Measurements from ENCODE around the gene HERPUD1. TPM values are rescaled to one million over a fixed set of nuclear protein-coding genes. Genes with fewer than 3 reads are reported as not detected.
A peak's percentile ranks its signal among the peaks of the same experiment; 100 is the strongest.

HERPUD1 gene
- total RNA-seq, 4 donors from 2014 or later = 51.5 to 136 (median 112) TPM

DNA sequence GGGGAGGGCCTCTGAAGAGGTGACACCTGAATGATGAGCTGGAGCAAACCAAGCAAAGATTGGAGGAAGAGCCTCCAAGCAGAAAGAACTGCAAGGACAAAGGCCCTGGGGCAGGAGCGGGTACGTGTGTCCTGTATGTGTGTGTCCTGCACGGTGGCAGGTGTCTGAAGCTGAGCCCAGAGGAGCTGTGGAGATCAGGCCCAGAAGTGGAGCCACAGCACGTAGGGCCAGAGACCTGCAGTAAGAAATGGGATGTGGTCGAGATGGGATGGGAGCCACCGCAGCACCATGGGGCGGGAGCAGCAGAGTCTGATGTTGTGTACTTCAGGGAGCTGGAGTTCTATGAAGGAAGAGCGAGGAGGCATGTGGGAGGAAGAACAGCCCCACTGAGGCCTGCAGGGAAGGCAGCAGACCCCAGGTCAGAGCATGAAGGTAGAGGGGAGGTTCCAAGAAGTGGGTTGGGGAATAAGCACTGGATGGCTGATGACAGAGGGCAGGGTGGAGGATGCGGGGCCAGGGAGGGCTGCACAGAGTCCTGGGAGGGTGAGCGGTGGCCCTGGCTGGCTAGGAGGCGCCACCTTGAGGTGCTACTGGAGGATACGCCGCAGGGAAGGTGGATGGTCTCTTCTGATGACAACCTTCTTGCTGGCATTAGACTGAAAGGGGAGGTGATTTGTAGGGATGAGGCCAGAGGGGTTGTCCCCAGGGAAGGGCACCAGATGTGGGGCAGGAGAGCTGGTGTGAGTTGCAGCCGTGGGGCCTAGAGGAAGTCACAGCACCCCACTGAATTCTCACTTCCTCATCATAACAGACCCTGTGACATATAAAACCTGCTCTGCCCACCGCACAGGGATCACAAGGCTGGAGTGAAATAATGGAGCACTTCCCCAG, 19.2 kb downstream of the HERPUD1 start:
- intact Hi-C loops (cut with DNase I; ENCODE audit: low total_unique reads) = no loop called here
- TF ChIP-seq CTCF (IDR thresholded peaks at IDR 0.05) (peak; percentile 10 to 55 (median 30)), POLR2A (IDR thresholded peaks at IDR 0.05) (no peak)
- Histone ChIP-seq H3K4me3 (no peak overlapping the region), H3K27ac (no peak overlapping the region), H3K9me3 (no peaks in the 10 kb centered on the region), H3K36me3 (no peaks in the 10 kb centered on the region), H3K27me3 (no peaks in the 10 kb centered on the region), H3K4me1 (no peaks in the 10 kb centered on the region)
- DNase-seq = no peak

GRCh38 chr16:56953006-56953405, 21.1 kb downstream of the HERPUD1 start:
- no peak overlapping the region for H3K4me3 ChIP-seq
- H3K27ac ChIP-seq = no peak overlapping the region
- no peaks in the 10 kb centered on the region for H3K27me3 ChIP-seq
- H3K9me3 ChIP-seq = no peaks in the 10 kb centered on the region
- no peak for TF ChIP-seq CTCF (IDR thresholded peaks at IDR 0.05)
- TF ChIP-seq POLR2A (IDR thresholded peaks at IDR 0.05) = no peak
- no peaks in the 10 kb centered on the region for H3K4me1 ChIP-seq
- no peaks in the 10 kb centered on the region for H3K36me3 ChIP-seq
- intact Hi-C loops (cut with DNase I; ENCODE audit: low total_unique reads) = no loop called here
- no peak for DNase-seq

DNA sequence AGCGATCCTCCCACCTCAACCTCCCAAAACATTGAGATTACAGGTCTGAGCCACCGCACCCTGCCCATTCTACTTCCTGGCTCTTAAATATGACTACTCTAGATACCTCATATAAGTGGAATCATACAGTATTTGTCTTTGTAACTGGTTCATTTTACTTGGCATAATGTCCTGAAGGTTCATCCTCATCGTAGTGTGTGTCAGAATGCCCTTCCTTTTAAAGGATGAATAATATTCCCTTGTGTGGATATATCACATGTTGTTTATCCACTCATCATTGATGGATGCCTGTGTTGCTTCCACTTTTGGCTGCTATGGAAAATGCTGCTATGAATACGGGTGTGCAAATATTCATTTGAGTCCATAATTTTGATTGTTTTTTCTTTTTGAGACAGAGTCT, 24.1 kb downstream of the HERPUD1 start:
- H3K27ac ChIP-seq = no peak overlapping the region
- no peaks in the 10 kb centered on the region for H3K27me3 ChIP-seq
- H3K4me1 ChIP-seq = no peaks in the 10 kb centered on the region
- intact Hi-C loops (cut with DNase I; ENCODE audit: low total_unique reads) = no loop called here
- H3K4me3 ChIP-seq = no peak overlapping the region
- H3K36me3 ChIP-seq = no peaks in the 10 kb centered on the region
- TF ChIP-seq POLR2A (IDR thresholded peaks at IDR 0.05) (no peak), CTCF (IDR thresholded peaks at IDR 0.05) (no peak)
- H3K9me3 ChIP-seq = no peaks in the 10 kb centered on the region
- DNase-seq = no peak

- Histone ChIP-seq H3K4me1 (no peaks in the 10 kb centered on the region), H3K4me3 (no peak overlapping the region), H3K27me3 (no peaks in the 10 kb centered on the region), H3K9me3 (no peaks in the 10 kb centered on the region), H3K27ac (no peak overlapping the region), H3K36me3 (no peaks in the 10 kb centered on the region)
- no peak for DNase-seq
- TF ChIP-seq CTCF (IDR thresholded peaks at IDR 0.05) = no peak
- no peak for TF ChIP-seq POLR2A (IDR thresholded peaks at IDR 0.05)
- intact Hi-C loops (cut with DNase I; ENCODE audit: low total_unique reads) = no loop called here
Observed at GRCh38 chr16:56956756-56957155, 24.8 kb downstream of the HERPUD1 start.

GRCh38 chr16:56960681-56961281, 28.8 kb downstream of the HERPUD1 start:
- intact Hi-C loops (cut with DNase I; ENCODE audit: low total_unique reads) = no loop called here
- H3K9me3 ChIP-seq = no peaks in the 10 kb centered on the region
- no peak overlapping the region for H3K4me3 ChIP-seq
- no peaks in the 10 kb centered on the region for H3K4me1 ChIP-seq
- no peaks in the 10 kb centered on the region for H3K36me3 ChIP-seq
- no peak for TF ChIP-seq CTCF (IDR thresholded peaks at IDR 0.05)
- no peak for TF ChIP-seq POLR2A (IDR thresholded peaks at IDR 0.05)
- H3K27ac ChIP-seq = no peak overlapping the region
- H3K27me3 ChIP-seq = no peaks in the 10 kb centered on the region
- DNase-seq = no peak

Data from uterus (tissue), 4 donors.